HL-60 (cell line): ENCODE measurements around the gene TTC31.
A peak's percentile ranks its signal among the peaks of the same experiment; 100 is the strongest.

Experiments used
- DNase-seq, 2 experiments: peaks; one replicate each; pipeline ENCODE4 v3.0.0-alpha.2; 2010 to 2020; ENCODE audit warnings: low read depth in 1 of 2, low spot score in 1 of 2
- H3K27ac ChIP-seq: fragments of 250-450 bp; sonication (Bioruptor Pico); replicated peaks from 2 replicates; pipeline ENCODE4 v1.5.1; 2020; ENCODE audit warnings: mild to moderate bottlenecking, moderate library complexity
- H3K27me3 ChIP-seq: fragments of 250-450 bp; sonication (Bioruptor Pico); 2 replicates; pipeline ENCODE4 v1.5.1; 2021; ENCODE audit warnings: mild to moderate bottlenecking, moderate library complexity; ENCODE audit not compliant: insufficient read depth, poor library complexity, severe bottlenecking
- H3K4me3 ChIP-seq: replicated peaks from 2 replicates; pipeline ENCODE4 v1.5.1; 2011; ENCODE audit warnings: mild to moderate bottlenecking, control low read depth, low read length; ENCODE audit not compliant: insufficient read depth
- GABPA ChIP-seq: IDR thresholded peaks from 2 replicates; pipeline ENCODE4 v1.6.1; 2012; ENCODE audit warnings: low read depth
- POLR2AphosphoS5 ChIP-seq: IDR thresholded peaks from 2 replicates; pipeline ENCODE4 v1.6.1; 2012; ENCODE audit warnings: low read depth
- SPI1 ChIP-seq: IDR thresholded peaks from 2 replicates; pipeline ENCODE4 v1.6.1; 2012; ENCODE audit warnings: low read depth, mild to moderate bottlenecking, borderline replicate concordance
- TF ChIP-seq, protein P1 (sequence below): IDR thresholded peaks from 2 replicates; pipeline ENCODE4 v1.6.1; 2012; ENCODE audit warnings: low read depth; ENCODE audit not compliant: insufficient replicate concordance
- TF ChIP-seq, protein P2 (sequence below): IDR thresholded peaks from one replicate; pipeline ENCODE4 v1.5.1; 2011; ENCODE audit warnings: low read length, control low read depth, inconsistent platforms; ENCODE audit not compliant: insufficient read depth

TTC31 gene

GRCh38 chr2:74524005-74524404 is 41.1 kb downstream of the TTC31 start:
- no peak for DNase-seq
- TF ChIP-seq, protein P1, sequence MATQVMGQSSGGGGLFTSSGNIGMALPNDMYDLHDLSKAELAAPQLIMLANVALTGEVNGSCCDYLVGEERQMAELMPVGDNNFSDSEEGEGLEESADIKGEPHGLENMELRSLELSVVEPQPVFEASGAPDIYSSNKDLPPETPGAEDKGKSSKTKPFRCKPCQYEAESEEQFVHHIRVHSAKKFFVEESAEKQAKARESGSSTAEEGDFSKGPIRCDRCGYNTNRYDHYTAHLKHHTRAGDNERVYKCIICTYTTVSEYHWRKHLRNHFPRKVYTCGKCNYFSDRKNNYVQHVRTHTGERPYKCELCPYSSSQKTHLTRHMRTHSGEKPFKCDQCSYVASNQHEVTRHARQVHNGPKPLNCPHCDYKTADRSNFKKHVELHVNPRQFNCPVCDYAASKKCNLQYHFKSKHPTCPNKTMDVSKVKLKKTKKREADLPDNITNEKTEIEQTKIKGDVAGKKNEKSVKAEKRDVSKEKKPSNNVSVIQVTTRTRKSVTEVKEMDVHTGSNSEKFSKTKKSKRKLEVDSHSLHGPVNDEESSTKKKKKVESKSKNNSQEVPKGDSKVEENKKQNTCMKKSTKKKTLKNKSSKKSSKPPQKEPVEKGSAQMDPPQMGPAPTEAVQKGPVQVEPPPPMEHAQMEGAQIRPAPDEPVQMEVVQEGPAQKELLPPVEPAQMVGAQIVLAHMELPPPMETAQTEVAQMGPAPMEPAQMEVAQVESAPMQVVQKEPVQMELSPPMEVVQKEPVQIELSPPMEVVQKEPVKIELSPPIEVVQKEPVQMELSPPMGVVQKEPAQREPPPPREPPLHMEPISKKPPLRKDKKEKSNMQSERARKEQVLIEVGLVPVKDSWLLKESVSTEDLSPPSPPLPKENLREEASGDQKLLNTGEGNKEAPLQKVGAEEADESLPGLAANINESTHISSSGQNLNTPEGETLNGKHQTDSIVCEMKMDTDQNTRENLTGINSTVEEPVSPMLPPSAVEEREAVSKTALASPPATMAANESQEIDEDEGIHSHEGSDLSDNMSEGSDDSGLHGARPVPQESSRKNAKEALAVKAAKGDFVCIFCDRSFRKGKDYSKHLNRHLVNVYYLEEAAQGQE = no peak
- TF ChIP-seq GABPA (no peak), SPI1 (no peak), POLR2AphosphoS5 (no peak)
- TF ChIP-seq, protein P2, sequence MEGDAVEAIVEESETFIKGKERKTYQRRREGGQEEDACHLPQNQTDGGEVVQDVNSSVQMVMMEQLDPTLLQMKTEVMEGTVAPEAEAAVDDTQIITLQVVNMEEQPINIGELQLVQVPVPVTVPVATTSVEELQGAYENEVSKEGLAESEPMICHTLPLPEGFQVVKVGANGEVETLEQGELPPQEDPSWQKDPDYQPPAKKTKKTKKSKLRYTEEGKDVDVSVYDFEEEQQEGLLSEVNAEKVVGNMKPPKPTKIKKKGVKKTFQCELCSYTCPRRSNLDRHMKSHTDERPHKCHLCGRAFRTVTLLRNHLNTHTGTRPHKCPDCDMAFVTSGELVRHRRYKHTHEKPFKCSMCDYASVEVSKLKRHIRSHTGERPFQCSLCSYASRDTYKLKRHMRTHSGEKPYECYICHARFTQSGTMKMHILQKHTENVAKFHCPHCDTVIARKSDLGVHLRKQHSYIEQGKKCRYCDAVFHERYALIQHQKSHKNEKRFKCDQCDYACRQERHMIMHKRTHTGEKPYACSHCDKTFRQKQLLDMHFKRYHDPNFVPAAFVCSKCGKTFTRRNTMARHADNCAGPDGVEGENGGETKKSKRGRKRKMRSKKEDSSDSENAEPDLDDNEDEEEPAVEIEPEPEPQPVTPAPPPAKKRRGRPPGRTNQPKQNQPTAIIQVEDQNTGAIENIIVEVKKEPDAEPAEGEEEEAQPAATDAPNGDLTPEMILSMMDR = no peak
- peaks cover 7% of the 10 kb centered on the region for H3K27me3 ChIP-seq
- no peak overlapping the region for H3K4me3 ChIP-seq
- H3K27ac ChIP-seq = no peak overlapping the region

- Histone ChIP-seq H3K27ac (no peak overlapping the region), H3K27me3 (no peaks in the 10 kb centered on the region), H3K4me3 (no peak overlapping the region)
- TF ChIP-seq, protein P2 = no peak
- TF ChIP-seq POLR2AphosphoS5 (no peak), GABPA (no peak), SPI1 (no peak)
- TF ChIP-seq, protein P1 = no peak
- DNase-seq = no peak
Measured at GRCh38 chr2:74524955-74525716, 42.3 kb downstream of the TTC31 start.

GRCh38 chr2:74525717-74526648 is 43.1 kb downstream of the TTC31 start, which contains the start of gene DQX1:
DQX1 (minus strand) TSS chr2:74526231; CDS start chr2:74525729, 502 bp downstream.
- H3K27ac ChIP-seq = no peak within 1 kb of the TSS
- TF ChIP-seq SPI1 = peak; percentile 91
- TF ChIP-seq, protein P2 = no peak
- no peak for TF ChIP-seq GABPA
- peak; percentile 37; the same call in 1 of the 2 replicates for TF ChIP-seq POLR2AphosphoS5
- no peak within 1 kb of the TSS for H3K4me3 ChIP-seq
- no peaks in the 10 kb centered on the region for H3K27me3 ChIP-seq
- DNase-seq = peak; percentile 59 to 81
